Natural killer cell (primary cell): ENCODE measurements around the gene PDE11A. TPM values are rescaled to one million over a fixed set of nuclear protein-coding genes. Genes with fewer than 3 reads are reported as not detected.

Experiments used
- ATAC-seq, 3 donors: fragments of 150-1000 bp in 2 of 3; fragments of 200-7000 bp in 1 of 3; cut with Tn5 transposase; 1 replicate in 1 of 3; 2 replicates in 2 of 3; pipeline ENCODE4 v1.10.0; 2021; ENCODE audit warnings: mild to moderate bottlenecking in 2 of 3, moderate library complexity in 2 of 3
- DNase-seq, 2 donors: peaks; one replicate each; pipeline versions ENCODE4 v3.0.0 to v3.0.0-alpha.2; 2013 to 2021; ENCODE audit warnings: mixed read lengths in 1 of 2
- H3K27ac ChIP-seq: one replicate; pipeline ENCODE4 v1.5.1; 2013; ENCODE audit warnings: mild to moderate bottlenecking, low read length
- H3K27me3 ChIP-seq: one replicate; pipeline ENCODE4 v1.6.1; 2013; ENCODE audit warnings: low read length; ENCODE audit not compliant: control insufficient read depth, insufficient read depth
- H3K36me3 ChIP-seq: one replicate; pipeline ENCODE4 v1.6.1; 2013; ENCODE audit warnings: low read length; ENCODE audit not compliant: control insufficient read depth, insufficient read depth
- H3K4me1 ChIP-seq: one replicate; pipeline ENCODE4 v1.6.1; 2013; ENCODE audit warnings: low read length; ENCODE audit not compliant: control insufficient read depth, insufficient read depth
- H3K4me3 ChIP-seq: one replicate; pipeline ENCODE4 v1.5.1; 2013; ENCODE audit warnings: low read length
- H3K9me3 ChIP-seq: one replicate; pipeline ENCODE4 v1.6.1; 2013; ENCODE audit warnings: low read length; ENCODE audit not compliant: control insufficient read depth, insufficient read depth
- H3K27ac Mint-ChIP-seq, 2 donors: one replicate each; pipeline ENCODE4 v1.8.0; 2022; ENCODE audit warnings: mild to moderate bottlenecking in 2 of 2, mixed read lengths in 2 of 2, moderate library complexity in 1 of 2
- H3K27me3 Mint-ChIP-seq, 2 donors: one replicate each; pipeline ENCODE4 v1.8.0; 2022; ENCODE audit warnings: low read depth in 2 of 2, mixed read lengths in 2 of 2
- H3K36me3 Mint-ChIP-seq: one replicate; pipeline ENCODE4 v1.8.0; 2022; ENCODE audit warnings: mixed read lengths
- H3K4me1 Mint-ChIP-seq, 2 donors: one replicate each; pipeline ENCODE4 v1.8.0; 2022; ENCODE audit warnings: mixed read lengths in 2 of 2
- H3K4me3 Mint-ChIP-seq: one replicate; pipeline ENCODE4 v1.8.0; 2022; ENCODE audit warnings: mild to moderate bottlenecking, moderate library complexity, mixed read lengths
- H3K9me3 Mint-ChIP-seq, 2 donors: one replicate each; pipeline ENCODE4 v1.8.0; 2022; ENCODE audit warnings: mixed read lengths in 2 of 2
- CTCF ChIP-seq: fragments of 200-600 bp; IDR thresholded peaks from one replicate; pipeline ENCODE4 v1.8.0; 2022; ENCODE audit warnings: antibody characterized with exemption
- WGBS: methylation state at CpG from one replicate; pipeline ENCODE4 v1.1.7; 2013; ENCODE audit warnings: missing lambda C conversion rate; ENCODE audit not compliant: insufficient coverage; 5-methylcytosine and 5-hydroxymethylcytosine counted together
- intact Hi-C: fragments of 100-400 bp; cut with micrococcal nuclease; formaldehyde crosslinking; loops from one replicate; pipeline ENCODE4 v1.14.2; 2022
- total RNA-seq, 4 donors: library from RNA; stranded (reverse); fragments of 120-200 nt in 1 of 4; gene quantifications; one replicate each; pipeline versions ENCODE4 v1.2.3 to v1.2.4, GENCODE V29; 2013 to 2022

Gene PDE11A
- total RNA-seq, 3 donors from 2014 or later (not counting 1 experiment from before 2014, with no cell fraction given), result not detected

- Histone ChIP-seq H3K36me3 (no peaks in the 10 kb centered on the region), H3K4me1 (no peaks in the 10 kb centered on the region), H3K9me3 (no peaks in the 10 kb centered on the region), H3K27ac (no peak overlapping the region), H3K4me3 (no peak overlapping the region), H3K27me3 (no peaks in the 10 kb centered on the region)
- Mint-ChIP-seq H3K9me3 (no peaks in the 10 kb centered on the region), H3K4me3 (no peak overlapping the region), H3K27me3 (peaks cover 0 to 2% of the 10 kb centered on the region in 2 donors), H3K27ac (no peak overlapping the region), H3K4me1 (no peaks in the 10 kb centered on the region), H3K36me3 (no peaks in the 10 kb centered on the region)
- no CpG with 5 or more reads among the region's 1 CpG for WGBS
- ATAC-seq (no peak), DNase-seq (no peak)
- intact Hi-C loops, result no loop called here
- TF ChIP-seq CTCF, result no peak
Observed at GRCh38 chr2:178009813-178010212, 62.8 kb downstream of the PDE11A start.

GRCh38 chr2:178008636-178009289, 63.8 kb downstream of the PDE11A start:
- Mint-ChIP-seq H3K27ac (no peak overlapping the region), H3K36me3 (no peaks in the 10 kb centered on the region), H3K9me3 (no peaks in the 10 kb centered on the region), H3K27me3 (peaks cover 0 to 2% of the 10 kb centered on the region in 2 donors), H3K4me1 (no peaks in the 10 kb centered on the region), H3K4me3 (no peak overlapping the region)
- Histone ChIP-seq H3K27ac (no peak overlapping the region), H3K27me3 (no peaks in the 10 kb centered on the region), H3K4me3 (no peak overlapping the region), H3K9me3 (no peaks in the 10 kb centered on the region), H3K4me1 (no peaks in the 10 kb centered on the region), H3K36me3 (no peaks in the 10 kb centered on the region)
- no peak for TF ChIP-seq CTCF
- ATAC-seq, result no peak
- intact Hi-C loops, result no loop called here
- 78% methylated on average over 5 of the region's 5 CpGs for WGBS
- DNase-seq, result no peak

- DNase-seq (no peak), ATAC-seq (no peak)
- Mint-ChIP-seq H3K4me3 (no peak overlapping the region), H3K9me3 (no peaks in the 10 kb centered on the region), H3K27ac (no peak overlapping the region), H3K4me1 (no peaks in the 10 kb centered on the region), H3K36me3 (no peaks in the 10 kb centered on the region), H3K27me3 (peaks cover 0 to 5% of the 10 kb centered on the region in 2 donors)
- Histone ChIP-seq H3K4me3 (no peak overlapping the region), H3K27ac (no peak overlapping the region), H3K27me3 (no peaks in the 10 kb centered on the region), H3K9me3 (no peaks in the 10 kb centered on the region), H3K36me3 (no peaks in the 10 kb centered on the region), H3K4me1 (no peaks in the 10 kb centered on the region)
- no peak for TF ChIP-seq CTCF
- no CpG with 5 or more reads among the region's 1 CpG for WGBS
- intact Hi-C loops, result no loop called here
Observed at GRCh38 chr2:178006710-178007109, 65.9 kb downstream of the PDE11A start.

- H3K27me3 ChIP-seq, result no peaks in the 10 kb centered on the region
- Mint-ChIP-seq H3K27me3 (peaks cover 0 to 5% of the 10 kb centered on the region in 2 donors), H3K36me3 (no peaks in the 10 kb centered on the region), H3K4me3 (no peak overlapping the region), H3K27ac (no peak overlapping the region), H3K9me3 (no peaks in the 10 kb centered on the region), H3K4me1 (no peaks in the 10 kb centered on the region)
- no peak overlapping the region for H3K4me3 ChIP-seq
- TF ChIP-seq CTCF, result no peak
- no peaks in the 10 kb centered on the region for H3K9me3 ChIP-seq
- H3K36me3 ChIP-seq, result no peaks in the 10 kb centered on the region
- H3K4me1 ChIP-seq, result no peaks in the 10 kb centered on the region
- H3K27ac ChIP-seq, result no peak overlapping the region
- intact Hi-C loops, result no loop called here
- ATAC-seq (no peak), DNase-seq (no peak)
Observed at GRCh38 chr2:178005756-178006155, 66.8 kb downstream of the PDE11A start.
